Skin of body (tissue), 2 donors: ENCODE results near the gene NCOA6. TPM values are rescaled to one million over a fixed set of nuclear protein-coding genes. Genes with fewer than 3 reads are reported as not detected.

ENCODE experiments used
- small RNA-seq: library from RNA; depleted of rRNA; stranded (forward); fragments of <200 nt; gene quantifications from one replicate; pipeline ENCODE3, GENCODE V24; 2014; ENCODE audit warnings: low replicate concordance
- total RNA-seq: library from RNA; depleted of rRNA; stranded (reverse); fragments of >200 nt; gene quantifications from one replicate; pipeline ENCODE4 v1.2.3, GENCODE V29; 2014

Gene NCOA6
- total RNA-seq, 1 donor from 2014 or later: 14.5 TPM

Small RNA genes lying within 50 kb of the gene (small RNA-seq; reads per million reads assigned to genes)
- not detected for gene AL118520.1

Other genes with a start within 250 kb of the NCOA6 start
- 9.8 TPM for gene PIGU, start 148.6 kb downstream of the NCOA6 start, total RNA-seq
- gene TP53INP2, start 121.3 kb downstream of the NCOA6 start, total RNA-seq: 3.8 TPM
- 7.0 TPM for gene GGT7, start 47.2 kb upstream of the NCOA6 start, total RNA-seq
- gene ACSS2, start 51.0 kb upstream of the NCOA6 start, total RNA-seq: 218 TPM
- 26.5 TPM for gene GSS, start 130.2 kb upstream of the NCOA6 start, total RNA-seq
- gene MYH7B, start 130.2 kb upstream of the NCOA6 start, total RNA-seq: 3.1 TPM